ENCODE results near the gene EMC9. TPM values are rescaled to one million over a fixed set of nuclear protein-coding genes. Genes with fewer than 3 reads are reported as not detected.

EMC9 gene
- 10 to 100 TPM; 24.5 to 26.6 TPM for polyA plus RNA-seq

DNA sequence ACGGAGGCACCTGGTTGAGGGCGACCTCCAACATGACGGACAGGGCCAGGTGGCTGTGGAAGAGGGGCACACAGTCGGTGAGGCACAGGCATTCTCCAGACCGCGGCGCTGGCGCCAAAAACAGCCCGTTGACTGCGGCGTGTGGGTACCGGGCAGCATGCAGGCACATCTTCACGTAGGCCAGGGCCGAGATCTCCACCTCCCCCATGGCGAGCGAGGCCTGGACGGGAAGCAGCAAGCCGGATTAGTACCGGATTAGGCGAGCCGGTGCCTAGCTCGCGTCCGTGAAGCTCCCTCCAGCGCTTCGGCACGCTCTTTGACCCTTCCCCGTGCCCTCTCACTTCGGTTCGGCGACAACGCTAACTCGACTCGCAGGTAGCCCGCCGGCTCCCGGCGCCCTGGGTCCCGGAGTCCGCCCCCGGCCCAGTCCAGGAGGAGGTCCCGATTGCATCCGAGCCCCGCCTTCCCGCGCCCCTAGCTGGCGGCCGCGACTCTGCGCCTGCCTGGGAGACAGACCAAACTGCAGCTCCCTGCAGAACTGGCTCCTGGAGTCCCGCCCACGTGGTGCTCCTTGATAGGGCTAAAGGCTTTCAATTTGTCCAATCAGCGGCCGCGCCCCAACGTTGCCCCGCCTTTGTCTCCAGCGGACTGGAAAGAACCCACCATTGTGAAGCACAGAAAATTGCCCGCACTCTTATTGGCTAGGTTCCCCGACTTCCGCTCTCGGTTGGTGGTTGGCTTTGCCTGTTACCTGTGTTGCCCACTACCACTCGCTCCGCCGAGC, at the start of gene EMC9:
Gene EMC9, minus strand, starts transcription at position 495 of the 784 bp plus-strand sequence. Its CDS starts 287 bp downstream, at position 208.
- Histone ChIP-seq H3K27ac (ENCODE audit: low read depth in 2 of 2, low read length in 1 of 2) (peak within 1 kb of the TSS; percentile 97), H3K4me1 (ENCODE audit: control insufficient read depth in 2 of 2, insufficient read depth in 2 of 2, low read length in 1 of 2) (peaks cover 8 to 21% of the 10 kb centered on the region in 2 donors), H3K36me3 (ENCODE audit: control insufficient read depth in 2 of 2, insufficient read depth in 2 of 2, low read length in 1 of 2) (peaks cover 3 to 21% of the 10 kb centered on the region in 2 donors), H3K27me3 (ENCODE audit: control insufficient read depth in 1 of 2, insufficient read depth in 2 of 2, low read length in 2 of 2) (no peaks in the 10 kb centered on the region), H3K4me3 (ENCODE audit: low read depth in 1 of 2, low read length in 2 of 2) (peak within 1 kb of the TSS; percentile 63 to 85), H3K9me3 (ENCODE audit: control insufficient read depth in 2 of 2, insufficient read depth in 1 of 2, low read depth in 1 of 2, low read length in 1 of 2) (no peaks in the 10 kb centered on the region)
- WGBS, 2 donors = 0% methylated on average over 65 of the region's 65 CpGs

DNA sequence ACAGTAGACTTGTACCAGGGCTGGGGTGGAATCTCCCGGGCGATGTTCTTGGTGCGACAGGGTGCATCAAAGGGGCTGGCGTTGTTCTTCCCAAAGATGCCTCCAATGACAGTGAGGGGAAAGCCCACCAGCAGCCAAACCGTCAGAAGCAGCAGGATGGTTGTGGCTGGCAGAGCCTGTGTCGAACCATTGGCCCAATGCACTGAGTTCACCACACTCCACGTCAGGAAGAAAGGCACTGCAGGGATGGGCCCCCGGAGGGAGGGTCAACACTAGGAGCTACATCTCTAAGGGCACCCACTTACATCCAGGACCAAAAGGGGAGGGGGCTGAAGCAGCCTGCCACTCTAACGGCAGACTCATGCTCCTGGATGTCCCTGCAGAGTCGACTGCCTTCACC, 49.0 kb upstream of the EMC9 start:
- Histone ChIP-seq H3K9me3 (ENCODE audit: control insufficient read depth in 2 of 2, insufficient read depth in 1 of 2, low read depth in 1 of 2, low read length in 1 of 2) (no peaks in the 10 kb centered on the region), H3K4me1 (ENCODE audit: control insufficient read depth in 2 of 2, insufficient read depth in 2 of 2, low read length in 1 of 2) (peaks cover 3 to 14% of the 10 kb centered on the region in 2 donors), H3K27ac (ENCODE audit: low read depth in 2 of 2, low read length in 1 of 2) (no peak overlapping the region), H3K27me3 (ENCODE audit: control insufficient read depth in 1 of 2, insufficient read depth in 2 of 2, low read length in 2 of 2) (no peaks in the 10 kb centered on the region), H3K36me3 (ENCODE audit: control insufficient read depth in 2 of 2, insufficient read depth in 2 of 2, low read length in 1 of 2) (peaks cover 5 to 39% of the 10 kb centered on the region in 2 donors), H3K4me3 (ENCODE audit: low read depth in 1 of 2, low read length in 2 of 2) (no peak overlapping the region)
- WGBS, 2 donors = 90 to 92% methylated on average over 10 of the region's 10 CpGs

GRCh38 chr14:24189460-24189859, 48.1 kb upstream of the EMC9 start:
- Histone ChIP-seq H3K4me1 (ENCODE audit: control insufficient read depth in 2 of 2, insufficient read depth in 2 of 2, low read length in 1 of 2) (peaks cover 3 to 11% of the 10 kb centered on the region in 2 donors), H3K36me3 (ENCODE audit: control insufficient read depth in 2 of 2, insufficient read depth in 2 of 2, low read length in 1 of 2) (peaks cover 13 to 48% of the 10 kb centered on the region in 2 donors), H3K27me3 (ENCODE audit: control insufficient read depth in 1 of 2, insufficient read depth in 2 of 2, low read length in 2 of 2) (no peaks in the 10 kb centered on the region)

GRCh38 chr14:24189059-24189375, 47.6 kb upstream of the EMC9 start:
- H3K9me3 ChIP-seq (ENCODE audit: control insufficient read depth in 2 of 2, insufficient read depth in 1 of 2, low read depth in 1 of 2, low read length in 1 of 2) = no peaks in the 10 kb centered on the region
- H3K4me1 ChIP-seq (ENCODE audit: control insufficient read depth in 2 of 2, insufficient read depth in 2 of 2, low read length in 1 of 2) = peaks cover 3 to 10% of the 10 kb centered on the region in 2 donors
- H3K36me3 ChIP-seq (ENCODE audit: control insufficient read depth in 2 of 2, insufficient read depth in 2 of 2, low read length in 1 of 2) = peaks cover 13 to 53% of the 10 kb centered on the region in 2 donors
- no peaks in the 10 kb centered on the region for H3K27me3 ChIP-seq (ENCODE audit: control insufficient read depth in 1 of 2, insufficient read depth in 2 of 2, low read length in 2 of 2)
- peak overlapping the region in 1 of 2 donors; percentile 21 for H3K27ac ChIP-seq (ENCODE audit: low read depth in 2 of 2, low read length in 1 of 2)
- H3K4me3 ChIP-seq (ENCODE audit: low read depth in 1 of 2, low read length in 2 of 2) = peak overlapping the region in 1 of 2 donors; percentile 90
- WGBS, 2 donors = 0 to 1% methylated on average over 3 of the region's 3 CpGs

More at GRCh38 chr14:24189460-24189859, 48.1 kb upstream of the EMC9 start:
- Histone ChIP-seq H3K27ac (ENCODE audit: low read depth in 2 of 2, low read length in 1 of 2) (peak overlapping the region in 1 of 2 donors; percentile 21), H3K9me3 (ENCODE audit: control insufficient read depth in 2 of 2, insufficient read depth in 1 of 2, low read depth in 1 of 2, low read length in 1 of 2) (no peaks in the 10 kb centered on the region), H3K4me3 (ENCODE audit: low read depth in 1 of 2, low read length in 2 of 2) (no peak overlapping the region)
- 93 to 95% methylated on average over 9 of the region's 9 CpGs for WGBS, 2 donors

GRCh38 chr14:24188251-24189058, 47.1 kb upstream of the EMC9 start, which contains the start of gene IPO4:
IPO4 (minus strand) TSS chr14:24188816; CDS start chr14:24188787, 29 bp downstream.
- H3K27ac ChIP-seq (ENCODE audit: low read depth in 2 of 2, low read length in 1 of 2) = peak within 1 kb of the TSS; percentile 72 to 80
- H3K36me3 ChIP-seq (ENCODE audit: control insufficient read depth in 2 of 2, insufficient read depth in 2 of 2, low read length in 1 of 2) = peaks cover 13 to 55% of the 10 kb centered on the region in 2 donors
- H3K4me1 ChIP-seq (ENCODE audit: control insufficient read depth in 2 of 2, insufficient read depth in 2 of 2, low read length in 1 of 2) = peaks cover 3 to 10% of the 10 kb centered on the region in 2 donors
- H3K27me3 ChIP-seq (ENCODE audit: control insufficient read depth in 1 of 2, insufficient read depth in 2 of 2, low read length in 2 of 2) = no peaks in the 10 kb centered on the region
- WGBS, 2 donors = 0% methylated on average over 48 to 65 of the region's 65 CpGs
- peak within 1 kb of the TSS; percentile 80 to 90 for H3K4me3 ChIP-seq (ENCODE audit: low read depth in 1 of 2, low read length in 2 of 2)
- no peaks in the 10 kb centered on the region for H3K9me3 ChIP-seq (ENCODE audit: control insufficient read depth in 2 of 2, insufficient read depth in 1 of 2, low read depth in 1 of 2, low read length in 1 of 2)

GRCh38 chr14:24187539-24187915, 46.1 kb upstream of the EMC9 start:
- Histone ChIP-seq H3K27ac (ENCODE audit: low read depth in 2 of 2, low read length in 1 of 2) (no peak overlapping the region), H3K36me3 (ENCODE audit: control insufficient read depth in 2 of 2, insufficient read depth in 2 of 2, low read length in 1 of 2) (peaks cover 16 to 59% of the 10 kb centered on the region in 2 donors)

DNA sequence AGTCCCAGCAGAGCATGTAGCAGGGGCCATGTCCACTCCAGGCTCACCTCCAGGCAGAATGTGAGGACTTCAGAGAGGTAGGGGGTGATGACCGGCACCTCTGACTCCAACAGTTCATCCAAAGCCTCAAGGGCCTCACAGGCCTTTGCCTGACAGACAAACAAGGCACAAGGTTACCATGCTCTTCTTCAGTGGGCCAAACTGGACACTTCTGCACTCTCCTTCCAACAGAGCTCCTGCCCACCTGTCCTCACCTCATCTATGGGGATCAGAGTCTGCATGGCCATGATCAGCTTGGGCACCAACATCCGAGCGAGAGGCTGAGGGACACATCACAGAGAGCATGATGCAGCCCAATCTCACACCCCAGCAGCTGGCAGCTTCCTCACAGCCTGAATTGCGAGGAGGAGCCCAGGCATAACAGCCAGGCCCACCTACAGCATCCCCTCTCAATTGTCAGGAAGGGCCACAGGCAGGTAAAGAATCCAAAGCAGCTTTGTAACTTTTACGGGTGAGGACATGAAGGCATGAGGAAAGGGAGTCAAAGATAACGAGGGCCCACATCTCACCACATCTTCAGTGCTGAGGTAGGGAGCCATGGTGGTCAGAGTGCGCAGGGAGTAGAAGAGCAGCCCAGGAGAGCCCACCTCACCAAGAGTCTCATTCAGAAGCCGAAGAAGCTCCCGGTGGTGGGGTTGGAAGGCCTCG, 45.6 kb upstream of the EMC9 start:
- Histone ChIP-seq H3K4me3 (ENCODE audit: low read depth in 1 of 2, low read length in 2 of 2) (no peak overlapping the region), H3K4me1 (ENCODE audit: control insufficient read depth in 2 of 2, insufficient read depth in 2 of 2, low read length in 1 of 2) (peaks cover 3 to 10% of the 10 kb centered on the region in 2 donors)
- 92% methylated on average over 10 of the region's 10 CpGs for WGBS, 2 donors

More at GRCh38 chr14:24187539-24187915, 46.1 kb upstream of the EMC9 start:
- H3K27me3 ChIP-seq (ENCODE audit: control insufficient read depth in 1 of 2, insufficient read depth in 2 of 2, low read length in 2 of 2) = no peaks in the 10 kb centered on the region
- H3K9me3 ChIP-seq (ENCODE audit: control insufficient read depth in 2 of 2, insufficient read depth in 1 of 2, low read depth in 1 of 2, low read length in 1 of 2) = no peaks in the 10 kb centered on the region
- peaks cover 3 to 10% of the 10 kb centered on the region in 2 donors for H3K4me1 ChIP-seq (ENCODE audit: control insufficient read depth in 2 of 2, insufficient read depth in 2 of 2, low read length in 1 of 2)
- 80 to 100% methylated on average over 2 of the region's 2 CpGs for WGBS, 2 donors
- no peak overlapping the region for H3K4me3 ChIP-seq (ENCODE audit: low read depth in 1 of 2, low read length in 2 of 2)

GRCh38 chr14:24185741-24186140, 44.4 kb upstream of the EMC9 start:
- H3K27ac ChIP-seq (ENCODE audit: low read depth in 2 of 2, low read length in 1 of 2) = no peak overlapping the region
- 91 to 92% methylated on average over 11 of the region's 11 CpGs for WGBS, 2 donors
- H3K36me3 ChIP-seq (ENCODE audit: control insufficient read depth in 2 of 2, insufficient read depth in 2 of 2, low read length in 1 of 2) = peaks cover 19 to 66% of the 10 kb centered on the region in 2 donors
- H3K9me3 ChIP-seq (ENCODE audit: control insufficient read depth in 2 of 2, insufficient read depth in 1 of 2, low read depth in 1 of 2, low read length in 1 of 2) = no peaks in the 10 kb centered on the region
- H3K4me1 ChIP-seq (ENCODE audit: control insufficient read depth in 2 of 2, insufficient read depth in 2 of 2, low read length in 1 of 2) = peaks cover 3 to 10% of the 10 kb centered on the region in 2 donors
- H3K27me3 ChIP-seq (ENCODE audit: control insufficient read depth in 1 of 2, insufficient read depth in 2 of 2, low read length in 2 of 2) = no peaks in the 10 kb centered on the region
- no peak overlapping the region for H3K4me3 ChIP-seq (ENCODE audit: low read depth in 1 of 2, low read length in 2 of 2)

More for the DNA sequence above, 45.6 kb upstream of the EMC9 start:
- H3K9me3 ChIP-seq (ENCODE audit: control insufficient read depth in 2 of 2, insufficient read depth in 1 of 2, low read depth in 1 of 2, low read length in 1 of 2) = no peaks in the 10 kb centered on the region
- no peaks in the 10 kb centered on the region for H3K27me3 ChIP-seq (ENCODE audit: control insufficient read depth in 1 of 2, insufficient read depth in 2 of 2, low read length in 2 of 2)
- no peak overlapping the region for H3K27ac ChIP-seq (ENCODE audit: low read depth in 2 of 2, low read length in 1 of 2)
- H3K36me3 ChIP-seq (ENCODE audit: control insufficient read depth in 2 of 2, insufficient read depth in 2 of 2, low read length in 1 of 2) = peaks cover 16 to 59% of the 10 kb centered on the region in 2 donors

GRCh38 chr14:24185026-24185425, 43.6 kb upstream of the EMC9 start:
- H3K4me1 ChIP-seq (ENCODE audit: control insufficient read depth in 2 of 2, insufficient read depth in 2 of 2, low read length in 1 of 2) = peaks cover 3 to 10% of the 10 kb centered on the region in 2 donors
- H3K27ac ChIP-seq (ENCODE audit: low read depth in 2 of 2, low read length in 1 of 2) = no peak overlapping the region
- no peaks in the 10 kb centered on the region for H3K27me3 ChIP-seq (ENCODE audit: control insufficient read depth in 1 of 2, insufficient read depth in 2 of 2, low read length in 2 of 2)
- 91 to 97% methylated on average over 7 of the region's 7 CpGs for WGBS, 2 donors
- H3K9me3 ChIP-seq (ENCODE audit: control insufficient read depth in 2 of 2, insufficient read depth in 1 of 2, low read depth in 1 of 2, low read length in 1 of 2) = no peaks in the 10 kb centered on the region
- H3K36me3 ChIP-seq (ENCODE audit: control insufficient read depth in 2 of 2, insufficient read depth in 2 of 2, low read length in 1 of 2) = peaks cover 19 to 68% of the 10 kb centered on the region in 2 donors
- no peak overlapping the region for H3K4me3 ChIP-seq (ENCODE audit: low read depth in 1 of 2, low read length in 2 of 2)
